GM19467 (cell line): Measurements from ENCODE around the gene UBN2.

Experiments
- ATAC-seq: cut with Tn5 transposase; IDR thresholded peaks from one replicate; pipeline ENCODE4 v1.9.1; 2021; ENCODE audit warnings: mild to moderate bottlenecking, moderate library complexity; ENCODE audit not compliant: unreplicated experiment

UBN2 gene

GRCh38 chr7:139341776-139342226 is 110.8 kb downstream of the UBN2 start:
- no peak for ATAC-seq

- ATAC-seq, result no peak
Measured at GRCh38 chr7:139345042-139345441, 114.0 kb downstream of the UBN2 start.

- no peak for ATAC-seq
Measured at GRCh38 chr7:139351027-139351426, 120.0 kb downstream of the UBN2 start.

GRCh38 chr7:139354729-139355128 is 123.7 kb downstream of the UBN2 start:
- ATAC-seq, result no peak

GRCh38 chr7:139355320-139355719 is 124.3 kb downstream of the UBN2 start:
- ATAC-seq, result no peak
